HCT116 (cell line): ENCODE data around the gene CAMSAP1. TPM values are rescaled to one million over a fixed set of nuclear protein-coding genes. Genes with fewer than 3 reads are reported as not detected.

ENCODE experiments used
- ATAC-seq: fragments of 200-7000 bp; cut with Tn5 transposase; 2 replicates; pipeline ENCODE4 v1.9.1; 2020; ENCODE audit warnings: mild to moderate bottlenecking, moderate library complexity
- BruUV-seq: library from RNA; stranded (reverse); fragments of 400-500 nt; replicated peaks from 2 replicates; lab custom pipeline; 2021; lab: Mats Ljungman, UMichigan
- CTCF ChIA-PET: fragments of 300-600 bp; sonication (Branson Sonifier 250); formaldehyde crosslinking; loops from one replicate; lab custom pipeline; 2021; ENCODE audit warnings: antibody characterized with exemption; lab: Charles Lee
- POLR2A ChIA-PET: fragments of 300-600, 350-600 bp; sonication (Branson Sonifier 250); formaldehyde crosslinking; loops from one replicate; lab custom pipeline; 2021; ENCODE audit warnings: antibody characterized with exemption; lab: Charles Lee
- RAD21 ChIA-PET, 2 experiments: fragments of 300-600 bp; sonication (Branson Sonifier 250); formaldehyde crosslinking; loops; one replicate each; lab custom pipeline; 2023; ENCODE audit warnings: low total read pairs in 2 of 2; ENCODE audit not compliant: uncharacterized antibody in 2 of 2, unreplicated experiment in 2 of 2, low non-redundant PET in 1 of 2; lab: Charles Lee
- DNase-seq: peaks from one replicate; pipeline ENCODE4 v3.0.0-alpha.2; 2010; ENCODE audit warnings: low read depth, low spot score
- H2AFZ ChIP-seq: fragments of 200-600 bp; shearing (Covaris generic), sonication (generic); 2 replicates; pipeline ENCODE4 v1.6.1; 2017; ENCODE audit warnings: low read depth, mixed run types, mixed read lengths, antibody characterized with exemption, low read length; ENCODE audit not compliant: poor library complexity, severe bottlenecking
- H3K27ac ChIP-seq: 2 replicates; pipeline ENCODE4 v1.5.1; 2012; ENCODE audit warnings: low read depth, low read length
- H3K27me3 ChIP-seq: fragments of 200-600 bp; sonication (generic); 2 replicates; pipeline ENCODE4 v1.6.1; 2016; ENCODE audit warnings: mixed run types, low read length, mixed read lengths; ENCODE audit not compliant: insufficient read depth
- H3K36me3 ChIP-seq, 2 experiments: fragments of 200-500 bp in 1 of 2; fragments of 200-600 bp in 1 of 2; sonication (Bioruptor generic) in 1 of 2; sonication (generic) in 1 of 2; 2 replicates each; pipeline versions ENCODE4 v1.5.1 to v1.6.1; 2014 to 2016; ENCODE audit warnings: low read length in 2 of 2, inconsistent platforms in 1 of 2, mixed read lengths in 1 of 2, mixed run types in 1 of 2; ENCODE audit not compliant: insufficient read depth in 2 of 2, control insufficient read depth in 1 of 2
- H3K4me1 ChIP-seq, 2 experiments: fragments of 200-600 bp in 1 of 2; sonication (generic) in 1 of 2; 2 replicates each; pipeline versions ENCODE4 v1.5.1 to v1.6.1; 2012 to 2017; ENCODE audit warnings: low read length in 2 of 2, inconsistent platforms in 1 of 2, mild to moderate bottlenecking in 1 of 2, mixed read lengths in 1 of 2, mixed run types in 1 of 2, moderate library complexity in 1 of 2; ENCODE audit not compliant: insufficient read depth in 2 of 2, control insufficient read depth in 1 of 2
- H3K4me2 ChIP-seq: fragments of 200-600 bp; sonication (generic); 2 replicates; pipeline ENCODE4 v1.6.1; 2017; ENCODE audit warnings: mixed run types, low read length, mixed read lengths
- H3K4me3 ChIP-seq, 2 experiments: fragments of 200-600 bp in 1 of 2; sonication (generic) in 1 of 2; replicated peaks in 1 of 2; 2 replicates each; pipeline ENCODE4 v1.5.1; 2011 to 2016; ENCODE audit warnings: low read length in 2 of 2, control low read depth in 1 of 2, low read depth in 1 of 2, mild to moderate bottlenecking in 1 of 2, mixed read lengths in 1 of 2, mixed run types in 1 of 2
- H3K79me2 ChIP-seq: fragments of 200-600 bp; sonication (generic); 2 replicates; pipeline ENCODE4 v1.6.1; 2017; ENCODE audit warnings: mild to moderate bottlenecking, mixed run types, low read length, moderate library complexity, mixed read lengths; ENCODE audit not compliant: insufficient read depth
- H3K9ac ChIP-seq: fragments of 200-600 bp; sonication (generic); 2 replicates; pipeline ENCODE4 v1.6.1; 2016; ENCODE audit warnings: low read length, mixed read lengths
- H3K9me2 ChIP-seq: fragments of 200-600 bp; sonication (generic), shearing (Covaris generic); 2 replicates; pipeline ENCODE4 v1.6.1; 2017; ENCODE audit warnings: mixed run types, mild to moderate bottlenecking, moderate library complexity; ENCODE audit not compliant: insufficient read depth
- H3K9me3 ChIP-seq, 2 experiments: fragments of 200-500 bp in 1 of 2; fragments of 200-600 bp in 1 of 2; sonication (Bioruptor generic) in 1 of 2; sonication (generic) in 1 of 2; 2 replicates each; pipeline ENCODE4 v1.6.1; 2014 to 2017; ENCODE audit warnings: low read length in 2 of 2, mixed read lengths in 2 of 2, inconsistent platforms in 1 of 2, low read depth in 1 of 2, mild to moderate bottlenecking in 1 of 2, mixed run types in 1 of 2, moderate library complexity in 1 of 2; ENCODE audit not compliant: control insufficient read depth in 1 of 2, insufficient read depth in 1 of 2
- H4K20me1 ChIP-seq: fragments of 200-600 bp; sonication (generic), shearing (Covaris generic); 2 replicates; pipeline ENCODE4 v1.6.1; 2017; ENCODE audit warnings: mixed run types, mild to moderate bottlenecking, moderate library complexity; ENCODE audit not compliant: insufficient read depth
- CBX3 ChIP-seq: IDR thresholded peaks from 2 replicates; pipeline ENCODE4 v1.6.1; 2012; ENCODE audit warnings: low read depth
- CEBPB ChIP-seq: IDR thresholded peaks from 2 replicates; pipeline ENCODE4 v1.6.1; 2012; ENCODE audit warnings: low read depth
- EGR1 ChIP-seq: IDR thresholded peaks from 2 replicates; pipeline ENCODE4 v1.6.1; 2012; ENCODE audit warnings: low read depth
- ELF1 ChIP-seq: IDR thresholded peaks from 2 replicates; pipeline ENCODE4 v1.6.1; 2012; ENCODE audit warnings: low read depth, borderline replicate concordance
- EZH2 ChIP-seq: fragments of 200-600 bp; sonication (generic); IDR thresholded peaks from 2 replicates; pipeline ENCODE4 v1.6.1; 2017; ENCODE audit warnings: antibody characterized with exemption, mixed run types
- EZH2phosphoT487 ChIP-seq: fragments of 200-600 bp; IDR thresholded peaks from 2 replicates; pipeline ENCODE4 v1.6.1; 2018; ENCODE audit warnings: antibody characterized with exemption, borderline replicate concordance
- FOSL1 ChIP-seq: IDR thresholded peaks from 2 replicates; pipeline ENCODE4 v1.6.1; 2012; ENCODE audit warnings: low read depth
- JUND ChIP-seq: IDR thresholded peaks from 2 replicates; pipeline ENCODE4 v1.6.1; 2012
- POLR2A ChIP-seq: IDR thresholded peaks from 2 replicates; pipeline ENCODE4 v1.7.0; 2011; ENCODE audit warnings: borderline replicate concordance; ENCODE audit not compliant: insufficient read depth, insufficient read length; ENCODE audit errors: extremely low read depth
- POLR2AphosphoS5 ChIP-seq: IDR thresholded peaks from 2 replicates; pipeline ENCODE4 v1.6.1; 2011; ENCODE audit warnings: mild to moderate bottlenecking, low read depth, low read length, moderate library complexity
- RAD21 ChIP-seq: IDR thresholded peaks from 2 replicates; pipeline ENCODE4 v1.6.1; 2012; ENCODE audit warnings: low read depth, mild to moderate bottlenecking
- SIN3A ChIP-seq: IDR thresholded peaks from 2 replicates; pipeline ENCODE4 v1.6.1; 2012; ENCODE audit warnings: low read depth
- SRF ChIP-seq: IDR thresholded peaks from 2 replicates; pipeline ENCODE4 v1.6.1; 2012; ENCODE audit warnings: low read depth
- TCF7L2 ChIP-seq: IDR thresholded peaks from 2 replicates; pipeline ENCODE4 v1.7.0; 2011; ENCODE audit warnings: borderline replicate concordance, inconsistent platforms; ENCODE audit not compliant: insufficient read depth, insufficient read length; ENCODE audit errors: extremely low read depth
- YY1 ChIP-seq: IDR thresholded peaks from 2 replicates; pipeline ENCODE4 v1.6.1; 2011; ENCODE audit warnings: low read length, low read depth, moderate library complexity, mild to moderate bottlenecking; ENCODE audit not compliant: insufficient replicate concordance; ENCODE audit errors: extremely low read depth
- ZBTB33 ChIP-seq: IDR thresholded peaks from 2 replicates; pipeline ENCODE4 v1.6.1; 2011; ENCODE audit warnings: mild to moderate bottlenecking, low read length, moderate library complexity; ENCODE audit not compliant: insufficient replicate concordance; ENCODE audit errors: extremely low read depth
- ZFX ChIP-seq: fragments of 450-650 bp; IDR thresholded peaks from 2 replicates; pipeline ENCODE4 v1.6.1; 2017
- ZNF274 ChIP-seq: fragments of 200-500 bp; sonication (Bioruptor generic); IDR thresholded peaks from 2 replicates; pipeline ENCODE4 v1.6.1; 2014; ENCODE audit warnings: mild to moderate bottlenecking, low read depth, low read length, inconsistent platforms
- intact Hi-C: fragments of 100-400 bp; cut with micrococcal nuclease; formaldehyde crosslinking; loops from 2 replicates; pipeline ENCODE4 v1.10.0; 2022
- total RNA-seq: library from RNA; stranded (reverse); gene quantifications from one replicate; pipeline ENCODE4 v1.2.1, GENCODE V29; 2021; ENCODE audit not compliant: unreplicated experiment
- TF ChIP-seq, protein P1 (sequence below): IDR thresholded peaks from 2 replicates; pipeline ENCODE4 v1.6.1; 2012
- TF ChIP-seq, protein P2 (sequence below): IDR thresholded peaks from 2 replicates; pipeline ENCODE4 v1.6.1; 2012

Gene CAMSAP1
- total RNA-seq, 1 experiment from 2014 or later, result 33.1 TPM

DNA sequence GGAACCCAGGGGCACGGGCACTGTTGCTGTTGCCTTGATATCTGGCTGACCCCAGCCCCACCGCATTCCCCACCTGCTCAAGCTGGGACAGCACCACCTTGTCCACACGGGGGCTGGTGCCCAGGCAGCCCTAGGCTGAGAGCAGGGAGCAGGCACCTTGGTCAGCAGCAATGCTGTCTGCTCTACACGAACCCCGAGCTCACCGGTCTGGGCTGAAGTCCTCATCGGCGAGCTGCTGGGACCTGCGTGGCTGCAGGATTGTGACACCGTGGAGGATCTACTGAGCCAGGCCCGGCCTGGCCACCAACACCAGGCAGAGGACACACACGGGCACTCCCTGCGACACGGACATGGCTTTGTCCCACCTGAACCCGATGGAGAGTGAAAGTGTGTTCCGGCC, 127.3 kb downstream of the CAMSAP1 start:
- BruUV-seq, result no TSS peak
- H3K27me3 ChIP-seq, result no peaks in the 10 kb centered on the region
- ATAC-seq (no peak), DNase-seq (no peak)
- no peaks in the 10 kb centered on the region for H3K9me2 ChIP-seq
- CTCF ChIA-PET, result no interaction called here
- no peak overlapping the region for H3K4me2 ChIP-seq
- intact Hi-C loops, result no loop called here
- no peaks in the 10 kb centered on the region for H3K36me3 ChIP-seq
- RAD21 ChIA-PET, result no interaction called here
- H3K79me2 ChIP-seq, result no peaks in the 10 kb centered on the region
- H3K9me3 ChIP-seq, result no peaks in the 10 kb centered on the region
- POLR2A ChIA-PET, result no interaction called here
- H3K4me3 ChIP-seq, result no peak overlapping the region
- no peaks in the 10 kb centered on the region for H4K20me1 ChIP-seq
- TF ChIP-seq SRF (no peak), YY1 (no peak), ELF1 (no peak), ZBTB33 (no peak), FOSL1 (no peak), SIN3A (no peak), CBX3 (no peak), ZNF274 (no peak), TCF7L2 (no peak), ZFX (no peak), EGR1 (no peak), EZH2phosphoT487 (no peak), CEBPB (no peak), POLR2AphosphoS5 (no peak), JUND (no peak), POLR2A (no peak), RAD21 (no peak), EZH2 (no peak)
- TF ChIP-seq, protein P1, sequence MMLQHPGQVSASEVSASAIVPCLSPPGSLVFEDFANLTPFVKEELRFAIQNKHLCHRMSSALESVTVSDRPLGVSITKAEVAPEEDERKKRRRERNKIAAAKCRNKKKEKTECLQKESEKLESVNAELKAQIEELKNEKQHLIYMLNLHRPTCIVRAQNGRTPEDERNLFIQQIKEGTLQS, result no peak
- TF ChIP-seq, protein P2, sequence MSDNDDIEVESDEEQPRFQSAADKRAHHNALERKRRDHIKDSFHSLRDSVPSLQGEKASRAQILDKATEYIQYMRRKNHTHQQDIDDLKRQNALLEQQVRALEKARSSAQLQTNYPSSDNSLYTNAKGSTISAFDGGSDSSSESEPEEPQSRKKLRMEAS, result no peak
- no peak overlapping the region for H2AFZ ChIP-seq
- H3K27ac ChIP-seq, result no peak overlapping the region
- H3K9ac ChIP-seq, result no peak overlapping the region
- H3K4me1 ChIP-seq, result no peaks in the 10 kb centered on the region
